ENCODE measurements around the gene MAP3K5. TPM values are rescaled to one million over a fixed set of nuclear protein-coding genes. Genes with fewer than 3 reads are reported as not detected.
A peak's percentile ranks its signal among the peaks of the same experiment; 100 is the strongest.

The MAP3K5 gene
- total RNA-seq, 3 donors from 2014 or later (not counting 1 experiment from before 2014, with no cell fraction given): 19.7 to 36.7 (median 35.4) TPM

- intact Hi-C loops (cut with micrococcal nuclease): no loop called here
- peak overlapping the region; percentile 76 for H3K27ac ChIP-seq (ENCODE audit: low read length)
- H3K4me3 ChIP-seq (ENCODE audit: low read length): no peak overlapping the region
- peaks cover 35% of the 10 kb centered on the region for H3K4me1 ChIP-seq (ENCODE audit: control insufficient read depth, insufficient read depth, low read length)
- no peaks in the 10 kb centered on the region for H3K36me3 Mint-ChIP-seq
- TF ChIP-seq CTCF (IDR thresholded peaks at IDR 0.05): no peak
- DNase-seq: no peak
- no peaks in the 10 kb centered on the region for H3K36me3 ChIP-seq (ENCODE audit: control insufficient read depth, insufficient read depth, low read length)
- peak overlapping the region; percentile 74 to 85 for H3K27ac Mint-ChIP-seq
- H3K4me3 Mint-ChIP-seq: peak overlapping the region; percentile 65
- no peaks in the 10 kb centered on the region for H3K27me3 ChIP-seq (ENCODE audit: control insufficient read depth, insufficient read depth, low read length)
- no peaks in the 10 kb centered on the region for H3K27me3 Mint-ChIP-seq (ENCODE audit: low read depth in 2 of 2)
- 65% methylated on average over 2 of the region's 2 CpGs for WGBS (ENCODE audit: insufficient coverage)
- no peaks in the 10 kb centered on the region for H3K9me3 Mint-ChIP-seq
- no peak for ATAC-seq
- no peaks in the 10 kb centered on the region for H3K9me3 ChIP-seq (ENCODE audit: control insufficient read depth, insufficient read depth, low read length)
- peaks cover 68% of the 10 kb centered on the region in 2 donors for H3K4me1 Mint-ChIP-seq
These were observed 40.3 kb downstream of the MAP3K5 start for GRCh38 chr6:136751991-136752390.

- Mint-ChIP-seq H3K4me3 (peak overlapping the region; percentile 65), H3K27me3 (ENCODE audit: low read depth in 2 of 2) (no peaks in the 10 kb centered on the region), H3K36me3 (no peaks in the 10 kb centered on the region), H3K9me3 (no peaks in the 10 kb centered on the region), H3K4me1 (peaks cover 65 to 66% of the 10 kb centered on the region in 2 donors), H3K27ac (peak overlapping the region; percentile 74 to 85)
- H3K9me3 ChIP-seq (ENCODE audit: control insufficient read depth, insufficient read depth, low read length): no peaks in the 10 kb centered on the region
- H3K27ac ChIP-seq (ENCODE audit: low read length): peak overlapping the region; percentile 76
- ATAC-seq (peak; percentile 40 to 71 (median 62)), DNase-seq (peak in 1 of 2 donors; percentile 70)
- no peak overlapping the region for H3K4me3 ChIP-seq (ENCODE audit: low read length)
- WGBS (ENCODE audit: insufficient coverage): 8% methylated on average over 3 of the region's 5 CpGs
- H3K27me3 ChIP-seq (ENCODE audit: control insufficient read depth, insufficient read depth, low read length): no peaks in the 10 kb centered on the region
- intact Hi-C loops (cut with micrococcal nuclease): no loop called here
- H3K36me3 ChIP-seq (ENCODE audit: control insufficient read depth, insufficient read depth, low read length): no peaks in the 10 kb centered on the region
- H3K4me1 ChIP-seq (ENCODE audit: control insufficient read depth, insufficient read depth, low read length): peaks cover 35% of the 10 kb centered on the region
- no peak for TF ChIP-seq CTCF (IDR thresholded peaks at IDR 0.05)
These were observed 40.7 kb downstream of the MAP3K5 start for GRCh38 chr6:136751522-136751956.

- Mint-ChIP-seq H3K4me1 (peaks cover 62 to 71% of the 10 kb centered on the region in 2 donors), H3K36me3 (no peaks in the 10 kb centered on the region), H3K9me3 (no peaks in the 10 kb centered on the region), H3K27ac (peak overlapping the region; percentile 74 to 85), H3K27me3 (ENCODE audit: low read depth in 2 of 2) (no peaks in the 10 kb centered on the region), H3K4me3 (peak overlapping the region; percentile 65)
- Histone ChIP-seq H3K9me3 (ENCODE audit: control insufficient read depth, insufficient read depth, low read length) (no peaks in the 10 kb centered on the region), H3K27ac (ENCODE audit: low read length) (peak overlapping the region; percentile 76), H3K36me3 (ENCODE audit: control insufficient read depth, insufficient read depth, low read length) (no peaks in the 10 kb centered on the region), H3K4me3 (ENCODE audit: low read length) (no peak overlapping the region), H3K27me3 (ENCODE audit: control insufficient read depth, insufficient read depth, low read length) (no peaks in the 10 kb centered on the region), H3K4me1 (ENCODE audit: control insufficient read depth, insufficient read depth, low read length) (peaks cover 35% of the 10 kb centered on the region)
- intact Hi-C loops (cut with micrococcal nuclease): no loop called here
- WGBS (ENCODE audit: insufficient coverage): 66% methylated on average over 4 of the region's 4 CpGs
- no peak for TF ChIP-seq CTCF (IDR thresholded peaks at IDR 0.05)
- ATAC-seq (peak in 1 of 3 donors; percentile 13), DNase-seq (no peak)
These were observed 41.4 kb downstream of the MAP3K5 start for GRCh38 chr6:136750696-136751521.

Data from natural killer cell (primary cell).